Activated CD8-positive, alpha-beta memory T cell treated with anti-CD3 and anti-CD28 coated beads for 48 hours (primary cell): ENCODE data around the gene ADRA2B.
"Not testable (repeated sequence)": the region's sequence is repeated elsewhere in the genome, so short reads cannot be mapped to it uniquely, and the experiment has no call there.

ENCODE experiments used
- DNase-seq, 3 experiments: peaks; one replicate each; pipeline ENCODE4 v3.0.0-alpha.2; 2020; ENCODE audit warnings: low read depth in 2 of 3, low spot score in 2 of 3

Gene ADRA2B

GRCh38 chr2:96116424-96116878, at the start of gene ADRA2B:
Gene ADRA2B, minus strand, starts transcription at chr2:96116571. Its CDS starts 422 bp downstream, at chr2:96116149.
- DNase-seq = peak; percentile 41 to 45 (median 43)

- DNase-seq = peak in 2 of 3 experiments; percentile 54 to 64
Measured at GRCh38 chr2:96164459-96165184, 48.3 kb upstream of the ADRA2B start.

GRCh38 chr2:96163768-96164429, 47.5 kb upstream of the ADRA2B start:
- DNase-seq = peak; percentile 71 to 90 (median 81)

GRCh38 chr2:96163415-96163767, 47.0 kb upstream of the ADRA2B start:
- peak in 1 of 3 experiments; percentile 29 for DNase-seq

DNA sequence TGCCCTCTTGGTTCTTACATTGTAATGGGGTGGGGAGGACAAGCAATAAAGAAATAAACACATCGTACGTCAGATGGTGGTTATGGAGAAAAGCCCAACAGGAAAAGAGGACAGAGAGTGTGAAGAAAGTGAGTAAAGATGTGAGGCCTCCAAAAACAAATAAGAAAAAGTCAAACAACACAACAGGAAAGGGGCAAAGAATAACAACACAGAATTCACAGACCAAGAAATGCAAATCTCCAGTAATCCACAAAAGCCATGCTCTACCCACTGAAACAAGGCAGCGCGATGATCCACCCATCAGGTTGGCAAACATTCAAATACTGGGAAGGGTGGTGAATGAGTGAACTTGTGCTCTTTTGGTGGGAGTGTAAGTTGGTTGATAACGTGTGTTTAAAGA, 45.5 kb upstream of the ADRA2B start:
- DNase-seq = no peak

DNA sequence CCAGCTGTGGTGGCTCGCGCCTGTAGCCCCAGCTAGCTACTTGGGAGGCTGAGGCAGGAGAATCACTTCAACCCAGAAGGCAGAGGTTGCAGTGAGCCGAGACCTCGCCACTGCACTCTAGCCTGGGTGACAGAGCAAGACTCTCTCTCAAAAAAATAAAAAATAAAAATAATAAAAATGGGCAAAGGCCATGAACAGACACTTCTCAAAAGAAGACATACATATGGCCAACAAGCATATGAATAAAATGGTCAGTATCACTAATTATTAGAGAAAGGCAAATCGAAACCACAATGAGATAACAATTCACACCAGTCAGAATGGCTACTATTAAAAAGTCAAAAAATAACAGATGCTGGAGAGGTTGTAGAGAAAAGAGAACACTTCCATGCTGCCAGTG, 44.0 kb upstream of the ADRA2B start:
- not testable (repeated sequence) for DNase-seq

- peak in 1 of 3 experiments; percentile 33 for DNase-seq
Measured at GRCh38 chr2:96159084-96159830, 42.9 kb upstream of the ADRA2B start.

DNA sequence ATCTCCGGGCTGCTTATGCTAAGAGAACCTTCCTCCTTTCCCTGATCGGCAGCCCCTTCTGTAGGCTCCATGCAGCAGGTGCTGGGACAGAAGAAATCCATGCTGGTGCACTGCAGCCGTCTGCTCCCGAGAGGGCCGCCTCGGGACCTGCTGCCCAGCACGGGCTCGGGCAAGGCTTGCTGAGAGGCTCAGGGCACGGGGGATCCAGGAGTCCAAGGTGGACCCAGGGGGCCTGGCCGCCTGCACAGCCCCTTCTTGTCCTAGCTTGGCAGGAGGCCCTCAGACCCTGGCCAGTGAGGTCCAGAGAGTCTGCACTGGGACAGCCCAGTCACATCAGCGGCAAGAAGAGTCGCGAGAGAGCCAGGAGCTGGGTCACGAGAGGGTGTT, 42.2 kb upstream of the ADRA2B start:
- no peak for DNase-seq

GRCh38 chr2:96157649-96158553, 41.5 kb upstream of the ADRA2B start:
- DNase-seq = peak; percentile 73 to 93 (median 89)

DNA sequence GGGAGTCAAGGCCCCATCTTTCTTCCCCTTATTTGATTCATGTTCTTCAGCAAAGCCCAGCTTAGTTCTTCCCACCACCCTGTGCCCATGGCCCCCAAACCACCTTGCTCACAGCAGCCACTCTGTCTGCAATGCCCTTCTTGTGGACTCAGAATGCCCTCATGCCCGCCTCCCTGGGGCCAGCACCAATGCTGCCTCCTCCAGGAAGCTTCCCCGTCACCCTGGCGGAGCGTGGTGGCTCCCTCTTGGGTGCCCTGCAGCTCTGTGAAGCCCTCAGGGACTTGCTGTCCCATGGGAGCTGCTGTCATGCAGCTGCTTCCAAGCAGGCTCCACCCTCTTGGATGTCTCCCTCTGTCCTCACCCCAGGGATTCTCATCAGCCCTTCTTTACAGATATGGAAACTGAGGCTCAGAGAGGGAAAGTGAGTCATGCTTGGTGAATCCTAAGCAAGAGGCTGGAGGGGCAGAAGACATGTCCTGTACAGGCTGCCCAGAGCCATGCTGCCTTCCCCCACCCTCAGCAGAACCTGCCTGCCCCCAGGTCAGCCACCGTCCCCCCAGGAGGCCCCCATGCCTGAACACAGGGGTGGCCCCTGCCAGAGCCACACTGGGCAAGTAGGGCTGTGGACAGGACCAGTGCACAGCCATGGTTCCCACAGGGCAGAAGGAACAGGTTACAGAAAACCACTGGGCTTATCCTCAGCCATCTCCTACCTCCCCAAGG, 40.7 kb upstream of the ADRA2B start:
- peak in 1 of 3 experiments; percentile 22 for DNase-seq

DNA sequence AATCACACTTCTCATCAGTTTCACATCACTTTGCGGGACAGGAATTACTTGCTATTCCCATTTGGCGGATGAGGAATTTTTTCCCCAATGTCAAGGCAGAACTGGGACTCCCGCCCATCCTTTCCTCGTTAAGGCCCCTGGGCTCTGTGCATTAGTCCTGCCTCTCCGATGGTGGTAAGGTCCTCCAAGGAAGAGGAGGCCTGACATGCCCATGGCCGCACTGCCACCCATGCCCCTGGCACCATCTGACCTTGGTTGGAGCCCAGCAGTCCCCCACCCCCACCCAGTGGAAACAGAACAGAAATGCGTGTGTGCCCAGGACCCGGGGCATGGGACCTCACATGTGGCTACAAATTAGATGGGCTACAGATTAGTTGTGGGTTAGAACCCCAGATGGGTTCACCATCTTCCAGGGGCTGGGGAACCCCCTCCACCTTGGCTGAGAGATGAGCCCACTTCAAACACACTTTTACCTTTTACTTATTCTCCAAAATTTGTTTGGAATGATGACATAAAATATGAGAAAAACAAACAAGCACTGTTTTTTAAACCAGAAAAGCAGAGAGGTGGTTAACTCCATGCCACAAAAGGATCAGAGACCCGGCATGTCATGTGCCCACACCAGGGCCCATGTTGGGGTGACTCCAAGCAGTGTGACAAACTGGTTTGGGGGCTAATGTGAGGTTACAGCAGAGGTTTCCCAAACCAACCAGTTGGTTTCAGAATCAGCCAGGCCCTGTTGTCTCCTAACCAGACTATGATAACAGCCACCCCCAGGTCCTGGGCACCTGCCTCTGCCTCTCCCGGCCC, 39.8 kb upstream of the ADRA2B start:
- DNase-seq = peak in 2 of 3 experiments; percentile 44 to 50

- no peak for DNase-seq
Measured at GRCh38 chr2:96154506-96155380, 38.4 kb upstream of the ADRA2B start.

GRCh38 chr2:96153991-96154431, 37.6 kb upstream of the ADRA2B start:
- DNase-seq = no peak

GRCh38 chr2:96153291-96153713, 36.9 kb upstream of the ADRA2B start:
- no peak for DNase-seq

- DNase-seq = no peak
Measured at GRCh38 chr2:96152304-96153161, 36.2 kb upstream of the ADRA2B start.

DNA sequence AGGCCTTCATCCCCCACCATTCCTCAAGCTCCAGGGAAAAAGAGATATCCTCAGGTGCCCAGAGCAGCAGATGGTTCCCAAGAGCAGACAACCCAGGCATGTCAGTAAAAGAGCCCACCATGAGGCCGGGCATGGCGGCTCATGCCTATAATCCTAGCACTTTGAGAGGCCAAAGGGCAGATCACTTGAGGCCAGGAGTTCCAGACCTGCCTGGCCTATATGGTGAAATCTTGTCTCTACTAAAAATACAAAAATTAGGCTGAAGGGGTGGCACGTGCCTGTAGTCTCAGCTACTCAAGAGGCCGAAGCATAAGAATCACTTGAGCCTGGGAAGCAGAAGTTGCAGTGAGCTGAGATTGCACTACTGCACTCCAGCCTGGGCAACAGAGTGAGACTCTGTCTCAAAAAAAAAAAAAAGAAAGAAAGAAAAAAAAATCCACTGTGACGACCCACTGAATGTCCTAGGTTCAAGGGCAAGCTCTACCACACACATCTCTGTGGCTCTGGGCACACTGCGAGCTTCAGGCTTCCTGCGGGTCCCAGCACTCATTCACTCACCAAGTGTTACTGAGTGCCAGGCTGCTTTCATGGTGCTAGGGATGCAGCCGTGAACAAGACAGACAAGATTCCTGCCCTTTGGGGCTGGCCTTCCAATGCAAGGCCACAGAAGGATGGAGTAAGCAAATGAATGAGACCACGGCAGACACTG, 35.4 kb upstream of the ADRA2B start:
- no peak for DNase-seq
